ENCODE results near the gene RLIM.

Gene RLIM

DNA sequence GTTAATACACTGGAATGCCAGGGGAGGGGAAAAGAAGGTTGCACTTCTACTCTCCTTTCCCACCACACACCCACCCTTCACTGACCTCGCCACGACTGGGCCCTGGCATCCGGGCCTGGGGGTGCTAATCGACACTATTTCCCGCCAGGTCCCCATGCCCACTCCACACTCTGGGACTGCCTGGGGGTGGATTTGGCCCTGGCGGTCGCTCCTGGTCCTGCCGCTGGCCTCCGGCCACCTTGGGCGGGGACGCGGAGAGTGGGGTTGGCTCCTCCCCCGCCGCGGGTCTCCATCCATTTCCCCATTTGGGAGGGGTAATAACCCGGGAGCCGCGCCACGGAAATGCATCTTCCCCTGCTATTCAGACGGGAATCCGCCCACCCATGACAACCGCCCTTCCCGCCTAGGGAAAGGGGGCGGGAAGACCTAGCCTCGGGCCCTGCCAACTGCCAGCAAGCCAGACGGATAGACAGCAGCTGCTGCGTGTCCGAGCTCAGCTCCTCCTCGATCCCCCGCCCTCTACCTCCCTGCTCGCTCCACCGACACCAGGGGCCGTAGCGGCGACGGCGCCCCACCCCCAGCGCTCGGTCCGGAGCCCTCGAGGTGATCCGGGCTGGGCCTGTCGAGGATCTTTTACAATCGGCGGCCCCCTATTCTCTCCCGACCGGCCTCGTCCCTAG is 78.1 kb downstream of the RLIM start:
- no peak for DNase-seq

DNA sequence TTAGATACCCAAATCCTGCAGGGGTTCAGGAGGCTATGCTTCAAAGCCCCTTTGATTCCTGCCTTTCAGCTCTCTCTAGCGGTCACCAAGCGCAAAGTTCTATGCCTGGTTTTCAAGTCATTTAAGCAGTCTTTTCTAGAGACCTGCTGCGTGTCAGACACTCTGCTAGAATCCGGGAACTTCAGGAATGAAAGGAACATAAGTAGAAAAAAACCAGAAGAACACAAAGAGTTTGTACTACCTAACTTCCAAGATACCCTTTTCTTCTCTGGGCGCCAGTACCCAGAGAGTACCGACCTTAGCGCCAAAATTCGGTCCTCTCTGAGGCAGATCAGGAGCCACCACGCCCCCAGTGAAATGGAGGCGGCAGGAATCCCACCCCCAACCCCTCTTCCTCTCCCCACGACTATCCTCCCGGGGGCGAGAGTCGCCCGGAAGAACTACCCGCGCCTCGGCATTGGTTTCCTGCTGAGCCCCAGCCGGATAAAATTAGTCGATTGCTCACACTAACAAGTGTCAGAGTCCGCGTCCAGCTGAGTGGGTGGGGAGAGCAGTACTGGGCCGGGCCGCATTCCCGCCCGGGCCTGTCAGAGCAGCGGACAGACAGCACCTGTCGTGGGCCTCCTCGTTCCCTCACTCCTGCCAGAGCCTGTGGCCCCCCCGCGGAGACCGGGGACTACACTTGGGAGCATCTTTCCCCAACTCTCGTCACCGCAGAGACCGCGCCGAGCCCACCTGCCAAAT is 78.8 kb downstream of the RLIM start:
- no peak for DNase-seq

All from NCI-H2029 treated with DMSO at 0.1 percent for 48 hours (cell line).